H1 (cell line): ENCODE results near the gene DGUOK. TPM values are rescaled to one million over a fixed set of nuclear protein-coding genes. Genes with fewer than 3 reads are reported as not detected.

Experiments
- CTCF ChIA-PET: fragments of 300-600 bp; sonication (Branson Sonifier 250); formaldehyde crosslinking; loops from one replicate; lab custom pipeline; 2021; ENCODE audit not compliant: partially characterized antibody; lab: Charles Lee
- POLR2A ChIA-PET: fragments of 300-600 bp; sonication (Branson Sonifier 250); formaldehyde crosslinking; loops from one replicate; lab custom pipeline; 2021; ENCODE audit warnings: inconsistent platforms; ENCODE audit not compliant: partially characterized antibody; lab: Charles Lee
- DNase-seq, 2 experiments: peaks; one replicate each; pipeline versions ENCODE4 v3.0.0 to v3.0.0-alpha.2; 2010 to 2022; ENCODE audit warnings: low spot score in 2 of 2, low read depth in 1 of 2, mixed read lengths in 1 of 2
- FAIRE-seq: peaks from 2 replicates; lab custom pipeline; 2011; peaks lifted over from hg19 to GRCh38; lab: Jason Lieb, UNC
- H2AFZ ChIP-seq: 2 replicates; pipeline ENCODE4 v1.8.1; 2012; ENCODE audit warnings: low read length, inconsistent platforms
- H2AK5ac ChIP-seq: 2 replicates; pipeline ENCODE4 v1.6.1; 2013; ENCODE audit warnings: low read depth, low read length
- H2BK120ac ChIP-seq: replicated peaks from 2 replicates; pipeline ENCODE3; 2013; ENCODE audit warnings: low read depth, low read length, inconsistent platforms
- H2BK12ac ChIP-seq: 2 replicates; pipeline ENCODE4 v1.6.1; 2013; ENCODE audit warnings: low read depth, low read length
- H2BK15ac ChIP-seq: 2 replicates; pipeline ENCODE4 v1.6.1; 2013; ENCODE audit warnings: low read length
- H2BK20ac ChIP-seq: 2 replicates; pipeline ENCODE4 v1.6.1; 2013; ENCODE audit warnings: low read length
- H2BK5ac ChIP-seq: 2 replicates; pipeline ENCODE4 v1.6.1; 2013; ENCODE audit warnings: low read depth, low read length
- H3K14ac ChIP-seq: 2 replicates; pipeline ENCODE4 v1.6.1; 2013; ENCODE audit warnings: inconsistent platforms; ENCODE audit not compliant: insufficient read length
- H3K18ac ChIP-seq: 2 replicates; pipeline ENCODE4 v1.6.1; 2013; ENCODE audit warnings: low read length; ENCODE audit errors: extremely low read depth
- H3K23ac ChIP-seq: 2 replicates; pipeline ENCODE4 v1.6.1; 2013; ENCODE audit warnings: inconsistent platforms; ENCODE audit not compliant: insufficient read length
- H3K23me2 ChIP-seq: 2 replicates; pipeline ENCODE4 v1.6.1; 2013; ENCODE audit warnings: low read depth, low read length
- H3K27ac ChIP-seq: 2 replicates; pipeline ENCODE4 v1.6.1; 2011; ENCODE audit warnings: low read depth, low read length, inconsistent platforms
- H3K27me3 ChIP-seq, 4 experiments: replicated peaks in 1 of 4; 1 replicate in 1 of 4; 2 replicates in 3 of 4; pipeline versions ENCODE4 v1.6.1 to v1.8.1; 2011 to 2013; ENCODE audit warnings: low read length in 3 of 4, mild to moderate bottlenecking in 3 of 4, inconsistent platforms in 2 of 4, mixed read lengths in 2 of 4, moderate library complexity in 1 of 4; ENCODE audit not compliant: control insufficient read depth in 3 of 4, insufficient read depth in 3 of 4; ENCODE audit errors: extremely low read depth in 1 of 4
- H3K36me3 ChIP-seq, 4 experiments: 2 replicates each; pipeline versions ENCODE4 v1.6.1 to v1.8.1; 2011 to 2013; ENCODE audit warnings: mild to moderate bottlenecking in 4 of 4, low read length in 3 of 4, moderate library complexity in 2 of 4, control low read depth in 1 of 4, inconsistent platforms in 1 of 4; ENCODE audit not compliant: insufficient read depth in 4 of 4, control insufficient read depth in 2 of 4
- H3K4ac ChIP-seq: replicated peaks from 2 replicates; pipeline ENCODE3; 2013; ENCODE audit warnings: low read length, low read depth, mixed read lengths, inconsistent platforms; ENCODE audit not compliant: insufficient read length
- H3K4me1 ChIP-seq, 4 experiments: replicated peaks in 1 of 4; 1 replicate in 1 of 4; 2 replicates in 3 of 4; pipeline versions ENCODE4 v1.6.1 to v1.8.1; 2011 to 2013; ENCODE audit warnings: low read length in 3 of 4, inconsistent platforms in 2 of 4, mixed read lengths in 1 of 4; ENCODE audit not compliant: insufficient read depth in 4 of 4, control insufficient read depth in 3 of 4
- H3K4me2 ChIP-seq, 2 experiments: 2 replicates each; pipeline versions ENCODE4 v1.6.1 to v1.8.1; 2011 to 2013; ENCODE audit warnings: low read depth in 2 of 2, low read length in 2 of 2, control low read depth in 1 of 2, inconsistent platforms in 1 of 2, mild to moderate bottlenecking in 1 of 2; ENCODE audit not compliant: insufficient read depth in 1 of 2
- H3K4me3 ChIP-seq, 4 experiments: fragments of 200-600, 300-600 bp in 1 of 4; sonication (generic), shearing (Covaris generic), sonication (Bioruptor Twin) in 1 of 4; 2 replicates each; pipeline versions ENCODE4 v1.5.1 to v1.8.1; 2011 to 2016; ENCODE audit warnings: low read length in 4 of 4, low read depth in 3 of 4, control low read depth in 2 of 4, inconsistent platforms in 2 of 4, mild to moderate bottlenecking in 2 of 4, mixed read lengths in 1 of 4, moderate library complexity in 1 of 4; ENCODE audit not compliant: insufficient read depth in 2 of 4; ENCODE audit errors: extremely low read depth in 1 of 4
- H3K56ac ChIP-seq: replicated peaks from 2 replicates; pipeline ENCODE3; 2013; ENCODE audit warnings: low read depth, mild to moderate bottlenecking, mixed read lengths, low read length, inconsistent platforms; ENCODE audit not compliant: insufficient read length
- H3K79me1 ChIP-seq: 2 replicates; pipeline ENCODE4 v1.6.1; 2013; ENCODE audit warnings: low read depth, low read length, control low read depth
- H3K79me2 ChIP-seq, 2 experiments: 2 replicates each; pipeline versions ENCODE4 v1.6.1 to v1.8.1; 2012 to 2013; ENCODE audit warnings: low read length in 2 of 2, mild to moderate bottlenecking in 2 of 2, inconsistent platforms in 1 of 2; ENCODE audit not compliant: insufficient read depth in 2 of 2, control insufficient read depth in 1 of 2
- H3K9ac ChIP-seq, 4 experiments: replicated peaks in 1 of 4; 1 replicate in 1 of 4; 2 replicates in 3 of 4; pipeline versions ENCODE4 v1.6.1 to v1.8.1; 2011 to 2013; ENCODE audit warnings: low read depth in 3 of 4, low read length in 3 of 4, control low read depth in 2 of 4, mild to moderate bottlenecking in 2 of 4, moderate library complexity in 2 of 4, inconsistent platforms in 1 of 4; ENCODE audit errors: extremely low read depth in 1 of 4
- H3K9me3 ChIP-seq, 2 experiments: 2 replicates each; pipeline versions ENCODE4 v1.6.1 to v1.8.1; 2012 to 2013; ENCODE audit warnings: mild to moderate bottlenecking in 2 of 2, moderate library complexity in 2 of 2, control low read depth in 1 of 2, inconsistent platforms in 1 of 2, low read depth in 1 of 2, low read length in 1 of 2, mixed read lengths in 1 of 2; ENCODE audit not compliant: insufficient read depth in 2 of 2
- H4K20me1 ChIP-seq, 2 experiments: replicated peaks in 1 of 2; 2 replicates each; pipeline versions ENCODE3 to v1.8.1; 2011 to 2013; ENCODE audit warnings: inconsistent platforms in 2 of 2, low read length in 2 of 2, mild to moderate bottlenecking in 1 of 2; ENCODE audit not compliant: insufficient read depth in 2 of 2, control insufficient read depth in 1 of 2
- H4K5ac ChIP-seq: 2 replicates; pipeline ENCODE4 v1.6.1; 2013; ENCODE audit warnings: low read length, low read depth, mixed read lengths, inconsistent platforms; ENCODE audit not compliant: insufficient read length
- H4K8ac ChIP-seq: 2 replicates; pipeline ENCODE4 v1.8.0; 2013; ENCODE audit warnings: mild to moderate bottlenecking, moderate library complexity, low read length, inconsistent platforms; ENCODE audit not compliant: insufficient read depth; ENCODE audit errors: extremely low read depth
- H4K91ac ChIP-seq: replicated peaks from 2 replicates; pipeline ENCODE3; 2013; ENCODE audit warnings: low read length, mixed read lengths, inconsistent platforms; ENCODE audit not compliant: insufficient read length
- CHD1 ChIP-seq: IDR thresholded peaks from 2 replicates; pipeline ENCODE4 v1.6.1; 2012; ENCODE audit warnings: low read depth, low read length, improper control_type of control experiment
- MAFK ChIP-seq: IDR thresholded peaks from 2 replicates; pipeline ENCODE4 v1.6.1; 2012; ENCODE audit warnings: low read depth, mild to moderate bottlenecking, improper control_type of control experiment, low read length
- POLR2AphosphoS5 ChIP-seq: IDR thresholded peaks from 2 replicates; pipeline ENCODE4 v1.6.1; 2011; ENCODE audit warnings: low read depth, low read length
- RAD21 ChIP-seq, 2 experiments: IDR thresholded peaks in 1 of 2; conservative IDR thresholded peaks in 1 of 2; 2 replicates each; pipeline ENCODE4 v1.6.1; 2011; ENCODE audit warnings: low read depth in 2 of 2, low read length in 2 of 2, improper control_type of control experiment in 1 of 2, inconsistent platforms in 1 of 2, mild to moderate bottlenecking in 1 of 2, moderate library complexity in 1 of 2
- WGBS, 2 experiments: shearing (Covaris generic) in 1 of 2; methylation state at CpG; one replicate each; pipeline versions ENCODE4 v1.1.6 to v1.1.7; 2013 to 2015; ENCODE audit warnings: low lambda C conversion rate in 2 of 2, mixed read lengths in 2 of 2, inconsistent platforms in 1 of 2, low coverage in 1 of 2, missing lambda C conversion rate in 1 of 2; ENCODE audit not compliant: insufficient replicate concordance in 2 of 2, insufficient coverage in 1 of 2, insufficient read length in 1 of 2; ENCODE audit errors: extremely low coverage in 1 of 2, missing lambda C conversion rate in 1 of 2; 5-methylcytosine and 5-hydroxymethylcytosine counted together
- polyA plus RNA-seq, 7 experiments: library from polyadenylated mRNA; depleted of rRNA in 3 of 7; stranded (reverse) in 5 of 7; unstranded in 2 of 7; fragments of >200 nt in 5 of 7; fragments of 200-250 nt in 2 of 7; gene quantifications; 1 replicate in 5 of 7; 2 replicates in 1 of 7; 4 replicates in 1 of 7; pipeline versions ENCODE4 v1.2.1 to v1.2.3, GENCODE V29; 2011 to 2013; ENCODE audit warnings: missing spikeins in 2 of 7, mixed read lengths in 2 of 7
- total RNA-seq: library from RNA; stranded (reverse); fragmentation: NEBNext Ultra II Directional; extraction: Animal tissue kit (Norgen Biotek cat#: 25700); gene quantifications from 2 replicates; pipeline ENCODE4 v1.2.1, GENCODE V29; 2021

The DGUOK gene
- total and polyA plus RNA-seq, 2 of the 8 experiments (the other 6 are each of a cell fraction or from before 2014, with no cell fraction given), result 110 to 168 TPM

- Histone ChIP-seq H3K9ac (no peak overlapping the region), H2AFZ (no peak overlapping the region), H3K79me2 (peaks cover 7 to 86% of the 10 kb centered on the region in 2 experiments), H2BK15ac (no peak overlapping the region), H3K4ac (no peak overlapping the region), H3K18ac (no peak overlapping the region), H4K20me1 (peaks cover 23 to 41% of the 10 kb centered on the region in 2 experiments), H3K23me2 (no peaks in the 10 kb centered on the region), H2BK120ac (no peak overlapping the region), H4K8ac (no peak overlapping the region), H3K79me1 (peaks cover 20% of the 10 kb centered on the region), H3K23ac (no peak overlapping the region), H3K27me3 (no peaks in the 10 kb centered on the region), H2AK5ac (no peak overlapping the region), H4K91ac (no peak overlapping the region), H3K4me3 (no peak overlapping the region), H2BK12ac (no peak overlapping the region), H3K4me1 (peaks cover 2 to 10% (median 3%) of the 10 kb centered on the region in 4 experiments; a peak in 4 of 7 replicates), H2BK5ac (no peak overlapping the region), H3K4me2 (no peak overlapping the region), H3K36me3 (peaks cover 0 to 4% (median 0%) of the 10 kb centered on the region in 4 experiments; a peak in 1 of 8 replicates), H2BK20ac (no peak overlapping the region), H3K27ac (no peak overlapping the region), H3K9me3 (no peaks in the 10 kb centered on the region), H3K56ac (no peak overlapping the region), H4K5ac (no peak overlapping the region), H3K14ac (no peak overlapping the region)
- 77% methylated on average over 4 of the region's 4 CpGs; no CpG with 5 or more reads in 1 of the 2 experiments for WGBS, 2 experiments
- FAIRE-seq, result no peak
- POLR2A ChIA-PET, result interaction anchor here (0.9 kb wide), 1 partner anchor 16 kb away, joined by 3 read pairs; no protein-coding TSS in a partner anchor
- CTCF ChIA-PET, result interaction anchor here (0.5 to 1.4 kb wide), 3 partner anchors 9 to 136 kb away, joined by 3 read pairs; no protein-coding TSS in a partner anchor
- DNase-seq, result no peak
- no peak for TF ChIP-seq POLR2AphosphoS5
- no peak for TF ChIP-seq RAD21 (IDR thresholded peaks at IDR 0.05 in 1 of 2, conservative IDR thresholded peaks at IDR 0.05 in 1 of 2; ENCODE audit: low read depth in 2 of 2, low read length in 2 of 2)
- TF ChIP-seq MAFK, result no peak
- TF ChIP-seq CHD1, result no peak
These were observed 67.1 kb downstream of the DGUOK start for GRCh38 chr2:73993778-73994177.
